BLaER1 (cell line): ENCODE measurements around the gene PNPLA3.

Source experiments
- H3K27ac ChIP-seq: shearing (Covaris generic); formaldehyde crosslinking; 2 replicates; pipeline ENCODE4 v1.8.1; 2022
- H3K27me3 ChIP-seq: shearing (Covaris generic); formaldehyde crosslinking; 2 replicates; pipeline ENCODE4 v1.8.1; 2022
- H3K36me3 ChIP-seq: shearing (Covaris generic); formaldehyde crosslinking; 2 replicates; pipeline ENCODE4 v1.8.1; 2022
- H3K4me1 ChIP-seq: shearing (Covaris generic); formaldehyde crosslinking; 2 replicates; pipeline ENCODE4 v1.8.1; 2022
- H3K4me2 ChIP-seq: shearing (Covaris generic); formaldehyde crosslinking; 2 replicates; pipeline ENCODE4 v1.8.1; 2022
- H3K4me3 ChIP-seq: shearing (Covaris generic); formaldehyde crosslinking; 2 replicates; pipeline ENCODE4 v1.8.1; 2022
- H3K9ac ChIP-seq: shearing (Covaris generic); formaldehyde crosslinking; 2 replicates; pipeline ENCODE4 v1.8.1; 2022
- H3K9me3 ChIP-seq: shearing (Covaris generic); formaldehyde crosslinking; 2 replicates; pipeline ENCODE4 v1.8.1; 2022
- H4K20me1 ChIP-seq: shearing (Covaris generic); formaldehyde crosslinking; 2 replicates; pipeline ENCODE4 v1.8.1; 2022
- Cebpa-rat ChIP-seq: shearing (Covaris generic); IDR thresholded peaks from 2 replicates; pipeline ENCODE4 v1.8.1; 2022

Gene PNPLA3

DNA sequence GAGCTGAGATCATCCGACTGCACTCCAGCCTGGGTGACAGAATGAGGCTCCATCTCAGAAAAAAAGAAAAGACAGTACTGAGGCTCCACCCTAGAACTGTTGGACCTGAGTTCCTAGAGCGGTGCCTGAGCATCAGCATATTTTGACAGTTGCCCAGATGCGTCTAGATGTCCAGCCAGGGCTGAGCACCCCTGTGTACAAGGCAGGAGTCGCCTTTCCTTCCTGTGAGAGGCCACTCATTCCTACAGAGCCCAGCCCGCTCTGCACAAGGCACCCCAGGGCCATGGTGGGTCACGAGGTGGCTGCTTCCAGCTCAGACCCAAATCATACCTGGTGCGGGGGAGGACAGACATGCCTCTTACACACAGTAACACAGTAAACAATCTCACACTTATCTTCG lies 47.5 kb downstream of the PNPLA3 start:
- no peaks in the 10 kb centered on the region for H3K27me3 ChIP-seq
- H3K4me1 ChIP-seq = no peaks in the 10 kb centered on the region
- H3K9ac ChIP-seq = no peak overlapping the region
- peaks cover 24% of the 10 kb centered on the region; the same call in 1 of the 2 replicates for H4K20me1 ChIP-seq
- H3K4me3 ChIP-seq = no peak overlapping the region
- no peaks in the 10 kb centered on the region for H3K9me3 ChIP-seq
- no peak for TF ChIP-seq Cebpa-rat
- no peak overlapping the region for H3K27ac ChIP-seq
- H3K4me2 ChIP-seq = no peak overlapping the region
- peaks cover 98% of the 10 kb centered on the region for H3K36me3 ChIP-seq

GRCh38 chr22:43972931-43973462 lies 49.4 kb downstream of the PNPLA3 start:
- Histone ChIP-seq H3K9me3 (no peaks in the 10 kb centered on the region), H3K4me2 (no peak overlapping the region), H4K20me1 (peaks cover 24% of the 10 kb centered on the region; the same call in 1 of the 2 replicates), H3K27ac (no peak overlapping the region), H3K9ac (no peak overlapping the region), H3K27me3 (no peaks in the 10 kb centered on the region), H3K4me1 (no peaks in the 10 kb centered on the region), H3K36me3 (peaks cover 98% of the 10 kb centered on the region), H3K4me3 (no peak overlapping the region)
- no peak for TF ChIP-seq Cebpa-rat

- TF ChIP-seq Cebpa-rat = no peak
- peaks cover 98% of the 10 kb centered on the region for H3K36me3 ChIP-seq
- no peaks in the 10 kb centered on the region for H3K27me3 ChIP-seq
- no peak overlapping the region for H3K4me3 ChIP-seq
- H4K20me1 ChIP-seq = peaks cover 24% of the 10 kb centered on the region; the same call in 1 of the 2 replicates
- no peaks in the 10 kb centered on the region for H3K9me3 ChIP-seq
- no peak overlapping the region for H3K4me2 ChIP-seq
- H3K27ac ChIP-seq = no peak overlapping the region
- no peaks in the 10 kb centered on the region for H3K4me1 ChIP-seq
- H3K9ac ChIP-seq = no peak overlapping the region
These were observed 50.5 kb downstream of the PNPLA3 start for GRCh38 chr22:43974028-43974545.

GRCh38 chr22:43975041-43975440 lies 51.4 kb downstream of the PNPLA3 start:
- no peak overlapping the region for H3K27ac ChIP-seq
- H3K4me1 ChIP-seq = no peaks in the 10 kb centered on the region
- H3K4me2 ChIP-seq = no peak overlapping the region
- H3K4me3 ChIP-seq = no peak overlapping the region
- no peak for TF ChIP-seq Cebpa-rat
- no peaks in the 10 kb centered on the region for H3K27me3 ChIP-seq
- peaks cover 97% of the 10 kb centered on the region for H3K36me3 ChIP-seq
- no peaks in the 10 kb centered on the region for H3K9me3 ChIP-seq
- no peak overlapping the region for H3K9ac ChIP-seq
- H4K20me1 ChIP-seq = peaks cover 16% of the 10 kb centered on the region; the same call in 1 of the 2 replicates

DNA sequence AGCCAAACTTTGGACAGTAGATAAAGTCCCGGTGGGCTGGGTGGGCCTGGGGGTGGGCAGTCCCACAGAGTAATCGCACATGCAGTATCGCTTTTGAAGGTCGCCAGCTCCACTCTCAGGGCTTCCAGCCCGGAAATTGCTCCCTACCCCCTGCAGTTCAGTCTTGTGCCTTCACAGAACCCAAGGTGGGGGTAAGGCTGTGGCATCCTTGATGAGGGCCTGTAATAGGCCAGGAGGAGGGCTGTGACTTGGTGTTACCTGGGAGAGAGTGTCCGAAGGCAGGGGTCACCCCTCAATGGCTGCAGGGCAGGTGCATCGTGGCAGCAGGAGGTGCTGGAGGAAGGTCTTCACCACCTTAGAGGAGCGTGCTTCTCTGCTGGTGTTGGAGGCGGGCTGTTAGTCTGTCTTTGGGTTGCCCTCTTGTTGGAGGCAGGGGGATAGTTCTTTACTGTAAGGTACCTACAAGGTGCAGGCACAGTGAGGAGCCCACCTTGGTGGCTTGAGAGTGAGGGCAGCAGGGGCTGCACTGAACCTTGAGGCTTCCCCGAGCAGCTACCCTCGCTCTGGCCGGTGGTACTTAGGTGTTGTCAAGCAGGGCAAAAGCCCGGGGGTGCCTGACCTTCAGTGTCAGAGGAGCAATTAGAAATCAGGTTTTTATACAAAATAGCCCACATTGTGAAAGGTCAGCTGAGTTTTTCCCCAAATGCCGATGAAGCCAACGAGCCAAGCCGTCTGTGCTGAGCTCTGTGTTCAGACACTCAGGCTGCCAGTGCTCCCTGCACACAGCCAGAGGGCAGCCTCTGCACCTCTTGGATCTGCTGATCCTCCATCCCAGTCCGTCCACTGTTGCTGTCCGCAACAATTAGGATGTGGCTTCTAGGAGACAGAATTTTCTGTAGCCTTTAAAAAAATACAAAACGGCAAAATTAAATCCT lies 53.5 kb downstream of the PNPLA3 start:
- Histone ChIP-seq H3K4me2 (no peak overlapping the region), H3K27ac (no peak overlapping the region), H3K4me3 (no peak overlapping the region), H3K9ac (no peak overlapping the region), H3K9me3 (no peaks in the 10 kb centered on the region), H3K36me3 (peaks cover 94% of the 10 kb centered on the region), H3K27me3 (no peaks in the 10 kb centered on the region), H4K20me1 (no peaks in the 10 kb centered on the region), H3K4me1 (no peaks in the 10 kb centered on the region)
- TF ChIP-seq Cebpa-rat = no peak

DNA sequence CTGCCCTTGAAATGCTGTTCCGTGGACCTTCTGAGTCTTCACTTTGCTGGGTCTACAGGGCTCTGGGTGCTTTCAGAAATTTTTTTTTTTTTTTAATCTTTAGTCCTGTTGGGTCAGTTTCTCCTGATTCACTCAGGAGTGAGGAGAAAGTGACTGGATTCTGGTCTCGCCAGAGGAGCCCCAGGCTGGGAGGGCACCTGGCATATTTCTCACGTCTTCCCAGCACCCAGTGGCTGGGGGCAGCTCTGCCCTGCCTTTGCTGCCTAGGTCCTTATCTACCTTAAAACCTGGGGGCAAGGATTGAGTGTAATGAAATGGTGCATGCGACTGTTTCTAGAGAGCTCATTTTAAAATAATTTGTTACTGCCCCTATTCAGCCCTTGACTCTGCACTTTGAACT lies 55.0 kb downstream of the PNPLA3 start:
- Histone ChIP-seq H3K36me3 (peaks cover 93% of the 10 kb centered on the region), H3K27me3 (no peaks in the 10 kb centered on the region)
- no peak for TF ChIP-seq Cebpa-rat

DNA sequence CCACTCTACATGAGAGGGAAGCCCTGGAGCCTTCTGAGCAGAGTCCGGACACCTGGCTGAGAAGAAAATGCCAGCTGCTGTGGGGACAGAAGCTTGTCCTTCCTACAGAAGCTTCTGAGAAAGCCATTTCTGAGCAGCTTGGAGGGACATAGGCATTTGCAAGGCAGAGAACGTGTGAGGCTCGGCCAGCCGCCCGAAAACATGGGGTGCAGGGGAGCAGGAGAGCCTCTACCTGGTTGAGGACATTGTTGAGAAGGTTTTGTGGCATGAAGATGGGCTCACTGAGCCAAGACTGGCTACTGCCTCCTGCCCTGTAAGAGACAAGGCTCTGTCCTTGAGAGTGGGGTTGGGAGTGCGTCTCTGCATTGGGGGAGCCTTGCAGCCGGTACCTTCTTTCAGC lies 57.0 kb downstream of the PNPLA3 start:
- Histone ChIP-seq H3K36me3 (peaks cover 93% of the 10 kb centered on the region), H3K4me3 (no peak overlapping the region), H4K20me1 (no peaks in the 10 kb centered on the region)

More for the DNA sequence above, 55.0 kb downstream of the PNPLA3 start:
- no peak overlapping the region for H3K9ac ChIP-seq
- H3K27ac ChIP-seq = no peak overlapping the region
- H3K4me3 ChIP-seq = no peak overlapping the region
- H3K4me2 ChIP-seq = no peak overlapping the region
- H3K4me1 ChIP-seq = no peaks in the 10 kb centered on the region
- no peaks in the 10 kb centered on the region for H3K9me3 ChIP-seq
- no peaks in the 10 kb centered on the region for H4K20me1 ChIP-seq

GRCh38 chr22:43980996-43981395 lies 57.4 kb downstream of the PNPLA3 start:
- Histone ChIP-seq H3K27me3 (no peaks in the 10 kb centered on the region), H3K4me1 (no peaks in the 10 kb centered on the region), H3K9me3 (no peaks in the 10 kb centered on the region), H3K4me3 (no peak overlapping the region), H3K27ac (no peak overlapping the region), H4K20me1 (no peaks in the 10 kb centered on the region), H3K4me2 (no peak overlapping the region), H3K36me3 (peaks cover 93% of the 10 kb centered on the region), H3K9ac (no peak overlapping the region)
- no peak for TF ChIP-seq Cebpa-rat

More for the DNA sequence above, 57.0 kb downstream of the PNPLA3 start:
- H3K4me2 ChIP-seq = no peak overlapping the region
- no peak for TF ChIP-seq Cebpa-rat
- no peaks in the 10 kb centered on the region for H3K9me3 ChIP-seq
- H3K9ac ChIP-seq = no peak overlapping the region
- no peaks in the 10 kb centered on the region for H3K27me3 ChIP-seq
- no peaks in the 10 kb centered on the region for H3K4me1 ChIP-seq
- no peak overlapping the region for H3K27ac ChIP-seq

- no peak overlapping the region for H3K9ac ChIP-seq
- no peak for TF ChIP-seq Cebpa-rat
- no peak overlapping the region for H3K27ac ChIP-seq
- no peaks in the 10 kb centered on the region for H3K4me1 ChIP-seq
- H3K36me3 ChIP-seq = peaks cover 85% of the 10 kb centered on the region
- H4K20me1 ChIP-seq = 0 out of 2 replicates have a peak, but pooled peaks cover 6% of the 10 kb centered on the region
- no peaks in the 10 kb centered on the region for H3K9me3 ChIP-seq
- H3K4me2 ChIP-seq = no peak overlapping the region
- H3K4me3 ChIP-seq = no peak overlapping the region
- no peaks in the 10 kb centered on the region for H3K27me3 ChIP-seq
These were observed 60.2 kb downstream of the PNPLA3 start for GRCh38 chr22:43983808-43984207.

- TF ChIP-seq Cebpa-rat = no peak
- no peaks in the 10 kb centered on the region for H3K4me1 ChIP-seq
- no peak overlapping the region for H3K4me2 ChIP-seq
- H3K4me3 ChIP-seq = no peak overlapping the region
- H3K9ac ChIP-seq = no peak overlapping the region
- H3K9me3 ChIP-seq = no peaks in the 10 kb centered on the region
- peaks cover 86% of the 10 kb centered on the region for H3K36me3 ChIP-seq
- 0 out of 2 replicates have a peak, but pooled peaks cover 13% of the 10 kb centered on the region for H4K20me1 ChIP-seq
- H3K27ac ChIP-seq = no peak overlapping the region
- H3K27me3 ChIP-seq = no peaks in the 10 kb centered on the region
These were observed 61.9 kb downstream of the PNPLA3 start for GRCh38 chr22:43985532-43985931.
